ENCODE measurements around the gene PRR30.

PRR30 gene

DNA sequence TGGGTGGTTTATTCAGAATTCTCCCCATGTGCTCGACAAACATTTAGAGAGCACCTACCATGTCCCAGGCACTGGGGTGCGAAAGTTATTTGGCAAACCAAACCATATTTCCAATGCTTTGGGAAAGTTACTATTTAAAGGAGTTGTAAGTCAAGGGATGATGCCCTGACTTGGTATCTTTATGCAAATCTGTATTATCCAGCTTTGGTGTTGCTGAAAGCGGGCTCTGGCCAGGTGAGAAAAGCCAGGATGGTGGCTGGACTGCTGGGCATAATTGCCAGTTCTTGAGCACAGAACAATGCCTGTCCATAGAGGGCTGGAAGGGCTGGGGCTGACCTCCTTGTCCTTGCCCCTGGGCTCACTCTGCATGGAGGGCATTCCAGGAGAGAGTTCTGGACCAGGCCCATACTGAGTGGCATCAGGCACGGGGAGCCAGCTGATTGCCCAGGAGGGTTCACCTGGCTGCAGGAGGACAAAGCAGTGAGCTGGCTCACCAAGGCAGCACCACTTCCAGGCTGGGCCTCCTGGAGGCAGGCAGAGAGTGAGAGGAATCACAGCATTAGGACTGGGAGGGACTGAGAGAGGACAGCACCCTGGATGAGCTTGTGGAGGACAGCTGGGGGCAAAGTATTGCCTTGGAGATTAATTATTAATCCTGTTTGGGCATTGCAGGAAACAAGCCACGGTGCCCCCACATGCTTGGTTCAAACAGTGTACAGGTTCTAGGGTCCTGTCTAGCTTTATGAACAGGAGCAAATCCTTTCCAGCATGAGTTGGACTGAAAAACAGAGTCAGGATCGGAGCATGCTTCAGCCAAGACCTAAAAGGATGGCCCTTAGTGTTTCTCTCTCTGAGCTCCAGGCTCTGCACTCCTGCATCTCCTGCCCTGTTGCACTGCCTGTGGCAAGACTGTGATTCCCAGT is 45.5 kb downstream of the PRR30 start:
- TF ChIP-seq NFIC (IDR thresholded peaks at IDR 0.05) (no peak), CEBPB (IDR thresholded peaks at IDR 0.05) (no peak), EGR1 (IDR thresholded peaks at IDR 0.05) (no peak), CREB1 (IDR thresholded peaks at IDR 0.05; ENCODE audit: low read depth) (no peak), TEAD4 (IDR thresholded peaks at IDR 0.05) (no peak), TCF12 (IDR thresholded peaks at IDR 0.05; ENCODE audit: low read depth) (no peak), EP300 (IDR thresholded peaks at IDR 0.05; ENCODE audit: borderline replicate concordance) (no peak), FOXM1 (IDR thresholded peaks at IDR 0.05; ENCODE audit: borderline replicate concordance, low read depth) (no peak), TAF1 (IDR thresholded peaks at IDR 0.05; ENCODE audit: low read depth) (no peak), RAD21 (IDR thresholded peaks at IDR 0.05; ENCODE audit: low read depth) (no peak), YY1 (IDR thresholded peaks at IDR 0.05; ENCODE audit: low read depth) (no peak), MAX (IDR thresholded peaks at IDR 0.05) (no peak), ZBTB7A (IDR thresholded peaks at IDR 0.05; ENCODE audit: low read depth) (no peak)
- TF ChIP-seq, protein P1, sequence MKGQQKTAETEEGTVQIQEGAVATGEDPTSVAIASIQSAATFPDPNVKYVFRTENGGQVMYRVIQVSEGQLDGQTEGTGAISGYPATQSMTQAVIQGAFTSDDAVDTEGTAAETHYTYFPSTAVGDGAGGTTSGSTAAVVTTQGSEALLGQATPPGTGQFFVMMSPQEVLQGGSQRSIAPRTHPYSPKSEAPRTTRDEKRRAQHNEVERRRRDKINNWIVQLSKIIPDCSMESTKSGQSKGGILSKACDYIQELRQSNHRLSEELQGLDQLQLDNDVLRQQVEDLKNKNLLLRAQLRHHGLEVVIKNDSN (IDR thresholded peaks at IDR 0.05), result no peak
- TF ChIP-seq, protein P2, sequence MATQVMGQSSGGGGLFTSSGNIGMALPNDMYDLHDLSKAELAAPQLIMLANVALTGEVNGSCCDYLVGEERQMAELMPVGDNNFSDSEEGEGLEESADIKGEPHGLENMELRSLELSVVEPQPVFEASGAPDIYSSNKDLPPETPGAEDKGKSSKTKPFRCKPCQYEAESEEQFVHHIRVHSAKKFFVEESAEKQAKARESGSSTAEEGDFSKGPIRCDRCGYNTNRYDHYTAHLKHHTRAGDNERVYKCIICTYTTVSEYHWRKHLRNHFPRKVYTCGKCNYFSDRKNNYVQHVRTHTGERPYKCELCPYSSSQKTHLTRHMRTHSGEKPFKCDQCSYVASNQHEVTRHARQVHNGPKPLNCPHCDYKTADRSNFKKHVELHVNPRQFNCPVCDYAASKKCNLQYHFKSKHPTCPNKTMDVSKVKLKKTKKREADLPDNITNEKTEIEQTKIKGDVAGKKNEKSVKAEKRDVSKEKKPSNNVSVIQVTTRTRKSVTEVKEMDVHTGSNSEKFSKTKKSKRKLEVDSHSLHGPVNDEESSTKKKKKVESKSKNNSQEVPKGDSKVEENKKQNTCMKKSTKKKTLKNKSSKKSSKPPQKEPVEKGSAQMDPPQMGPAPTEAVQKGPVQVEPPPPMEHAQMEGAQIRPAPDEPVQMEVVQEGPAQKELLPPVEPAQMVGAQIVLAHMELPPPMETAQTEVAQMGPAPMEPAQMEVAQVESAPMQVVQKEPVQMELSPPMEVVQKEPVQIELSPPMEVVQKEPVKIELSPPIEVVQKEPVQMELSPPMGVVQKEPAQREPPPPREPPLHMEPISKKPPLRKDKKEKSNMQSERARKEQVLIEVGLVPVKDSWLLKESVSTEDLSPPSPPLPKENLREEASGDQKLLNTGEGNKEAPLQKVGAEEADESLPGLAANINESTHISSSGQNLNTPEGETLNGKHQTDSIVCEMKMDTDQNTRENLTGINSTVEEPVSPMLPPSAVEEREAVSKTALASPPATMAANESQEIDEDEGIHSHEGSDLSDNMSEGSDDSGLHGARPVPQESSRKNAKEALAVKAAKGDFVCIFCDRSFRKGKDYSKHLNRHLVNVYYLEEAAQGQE (IDR thresholded peaks at IDR 0.05; ENCODE audit: low read depth), result no peak

DNA sequence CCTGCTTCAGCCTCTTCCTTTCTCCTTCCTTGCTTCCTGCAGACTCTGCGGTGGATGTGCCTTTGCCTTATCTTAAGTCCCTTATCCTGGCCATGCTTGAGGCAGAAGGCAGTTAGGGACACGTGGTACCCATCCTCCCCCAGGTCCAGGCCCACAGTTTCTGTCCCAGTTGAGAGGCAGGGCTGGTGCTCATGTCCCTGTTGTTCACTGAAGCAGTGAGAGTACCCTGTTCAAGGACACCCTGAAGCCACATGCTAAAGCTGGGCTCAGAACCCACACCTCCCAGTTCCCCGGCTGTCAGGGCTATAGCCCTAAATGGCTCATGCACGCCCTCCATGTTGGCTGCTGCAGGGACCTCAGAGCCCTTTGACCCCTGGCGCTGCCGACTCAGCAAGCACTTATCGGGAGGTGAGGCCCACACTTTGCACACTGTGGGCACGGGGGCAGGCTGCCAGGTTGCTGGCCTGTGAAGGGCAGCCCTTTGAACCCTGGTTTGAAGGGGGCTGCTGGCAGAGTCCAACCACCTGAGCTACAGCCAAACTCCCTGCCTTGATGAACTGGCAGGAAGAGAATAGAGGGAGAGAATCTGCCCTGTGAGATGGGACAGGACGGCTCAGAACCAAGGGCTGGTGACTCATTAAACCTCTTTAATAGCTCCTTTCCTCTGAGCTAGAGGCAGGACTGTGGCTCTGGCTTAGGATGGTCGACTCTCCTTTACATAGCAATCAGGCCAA is 46.3 kb downstream of the PRR30 start:
- TF ChIP-seq TAF1 (IDR thresholded peaks at IDR 0.05; ENCODE audit: low read depth) (no peak), MAX (IDR thresholded peaks at IDR 0.05) (no peak), FOXM1 (IDR thresholded peaks at IDR 0.05; ENCODE audit: borderline replicate concordance, low read depth) (no peak), NFIC (IDR thresholded peaks at IDR 0.05) (no peak), TCF12 (IDR thresholded peaks at IDR 0.05; ENCODE audit: low read depth) (no peak), YY1 (IDR thresholded peaks at IDR 0.05; ENCODE audit: low read depth) (no peak), CEBPB (IDR thresholded peaks at IDR 0.05) (no peak), CREB1 (IDR thresholded peaks at IDR 0.05; ENCODE audit: low read depth) (no peak), ZBTB7A (IDR thresholded peaks at IDR 0.05; ENCODE audit: low read depth) (no peak), EP300 (IDR thresholded peaks at IDR 0.05; ENCODE audit: borderline replicate concordance) (no peak), TEAD4 (IDR thresholded peaks at IDR 0.05) (no peak), EGR1 (IDR thresholded peaks at IDR 0.05) (no peak), RAD21 (IDR thresholded peaks at IDR 0.05; ENCODE audit: low read depth) (no peak)
- TF ChIP-seq, protein P1 (IDR thresholded peaks at IDR 0.05), result no peak
- TF ChIP-seq, protein P2 (IDR thresholded peaks at IDR 0.05; ENCODE audit: low read depth), result no peak

DNA sequence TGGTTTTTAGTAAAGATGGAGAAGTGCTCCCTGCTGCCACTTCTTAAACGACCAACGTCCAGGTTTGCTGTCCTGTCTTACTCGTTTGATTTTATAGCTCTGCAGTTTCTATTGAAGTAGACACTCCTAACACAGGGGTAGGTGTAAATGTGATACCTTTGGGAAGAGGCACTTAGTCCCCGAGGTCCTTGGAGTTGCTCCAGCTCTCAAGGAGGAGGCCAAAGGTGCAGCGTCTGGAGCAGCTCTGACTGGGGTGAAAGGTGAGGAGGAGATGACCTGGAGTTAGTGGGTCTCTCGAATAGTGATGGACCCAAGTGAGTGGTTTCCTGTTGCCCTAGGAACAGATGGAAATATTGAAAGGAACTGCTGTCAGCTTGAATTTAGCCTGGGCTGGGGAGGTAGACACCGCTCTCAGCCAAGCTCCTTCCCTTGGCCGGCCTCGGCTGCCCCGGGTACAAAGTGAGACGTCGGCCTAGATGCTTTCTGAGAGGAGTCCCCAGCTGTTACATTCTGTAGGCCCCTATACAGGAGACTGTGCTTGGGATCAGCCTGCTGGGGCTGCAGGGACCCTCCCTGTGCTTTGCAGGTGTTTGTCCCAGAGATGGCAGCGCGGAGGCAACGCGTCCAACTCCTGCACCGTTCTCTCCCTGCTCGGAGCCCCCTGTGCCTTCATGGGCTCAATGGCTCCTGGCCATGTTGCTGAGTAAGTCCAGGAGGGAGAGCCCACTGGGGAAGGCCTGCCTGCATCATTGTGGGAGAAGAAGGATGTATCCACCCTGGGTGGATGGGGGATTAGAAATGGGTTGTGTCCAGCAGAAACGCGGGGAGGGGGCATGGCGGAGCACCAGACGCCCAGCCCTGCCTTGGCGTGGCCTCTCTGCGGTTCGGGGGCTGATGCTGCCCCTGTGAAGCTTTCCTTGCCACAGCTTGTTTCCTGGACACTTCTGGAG is 47.2 kb downstream of the PRR30 start:
- no peak for TF ChIP-seq TCF12 (IDR thresholded peaks at IDR 0.05; ENCODE audit: low read depth)
- no peak for TF ChIP-seq YY1 (IDR thresholded peaks at IDR 0.05; ENCODE audit: low read depth)
- no peak for TF ChIP-seq ZBTB7A (IDR thresholded peaks at IDR 0.05; ENCODE audit: low read depth)
- no peak for TF ChIP-seq RAD21 (IDR thresholded peaks at IDR 0.05; ENCODE audit: low read depth)
- no peak for TF ChIP-seq TEAD4 (IDR thresholded peaks at IDR 0.05)
- TF ChIP-seq, protein P2 (IDR thresholded peaks at IDR 0.05; ENCODE audit: low read depth), result no peak
- no peak for TF ChIP-seq CEBPB (IDR thresholded peaks at IDR 0.05)
- no peak for TF ChIP-seq FOXM1 (IDR thresholded peaks at IDR 0.05; ENCODE audit: borderline replicate concordance, low read depth)
- no peak for TF ChIP-seq CREB1 (IDR thresholded peaks at IDR 0.05; ENCODE audit: low read depth)
- no peak for TF ChIP-seq EGR1 (IDR thresholded peaks at IDR 0.05)
- no peak for TF ChIP-seq MAX (IDR thresholded peaks at IDR 0.05)
- no peak for TF ChIP-seq TAF1 (IDR thresholded peaks at IDR 0.05; ENCODE audit: low read depth)
- TF ChIP-seq, protein P1 (IDR thresholded peaks at IDR 0.05), result no peak
- no peak for TF ChIP-seq EP300 (IDR thresholded peaks at IDR 0.05; ENCODE audit: borderline replicate concordance)
- TF ChIP-seq NFIC (IDR thresholded peaks at IDR 0.05), result no peak
